Measurements from ENCODE around the gene SAXO2.

DNA sequence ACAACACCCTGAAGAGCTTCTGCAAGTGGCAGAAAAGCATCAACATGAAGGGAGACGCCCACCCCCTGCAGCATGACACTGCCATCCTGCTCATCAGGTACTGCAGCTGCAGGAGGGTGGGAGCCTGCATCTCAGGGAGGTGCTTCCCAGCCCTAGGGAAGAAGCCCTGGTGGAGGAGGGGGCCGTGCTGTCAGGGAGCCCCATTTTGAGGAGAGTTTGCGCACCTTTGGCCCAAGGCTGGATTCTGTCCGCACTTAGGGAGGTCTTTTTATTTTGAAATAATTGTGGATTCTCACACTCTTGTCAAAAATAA is 42.1 kb downstream of the SAXO2 start:
- no peak for TF ChIP-seq EZH2 (IDR thresholded peaks at IDR 0.05; ENCODE audit: low read depth, unreplicated experiment)
- TF ChIP-seq, protein P1, sequence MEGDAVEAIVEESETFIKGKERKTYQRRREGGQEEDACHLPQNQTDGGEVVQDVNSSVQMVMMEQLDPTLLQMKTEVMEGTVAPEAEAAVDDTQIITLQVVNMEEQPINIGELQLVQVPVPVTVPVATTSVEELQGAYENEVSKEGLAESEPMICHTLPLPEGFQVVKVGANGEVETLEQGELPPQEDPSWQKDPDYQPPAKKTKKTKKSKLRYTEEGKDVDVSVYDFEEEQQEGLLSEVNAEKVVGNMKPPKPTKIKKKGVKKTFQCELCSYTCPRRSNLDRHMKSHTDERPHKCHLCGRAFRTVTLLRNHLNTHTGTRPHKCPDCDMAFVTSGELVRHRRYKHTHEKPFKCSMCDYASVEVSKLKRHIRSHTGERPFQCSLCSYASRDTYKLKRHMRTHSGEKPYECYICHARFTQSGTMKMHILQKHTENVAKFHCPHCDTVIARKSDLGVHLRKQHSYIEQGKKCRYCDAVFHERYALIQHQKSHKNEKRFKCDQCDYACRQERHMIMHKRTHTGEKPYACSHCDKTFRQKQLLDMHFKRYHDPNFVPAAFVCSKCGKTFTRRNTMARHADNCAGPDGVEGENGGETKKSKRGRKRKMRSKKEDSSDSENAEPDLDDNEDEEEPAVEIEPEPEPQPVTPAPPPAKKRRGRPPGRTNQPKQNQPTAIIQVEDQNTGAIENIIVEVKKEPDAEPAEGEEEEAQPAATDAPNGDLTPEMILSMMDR (conservative IDR thresholded peaks at IDR 0.05; ENCODE audit: low read depth in 2 of 2) = no peak

Data from GM23338 (cell line).